HepG2 (cell line): ENCODE data around the gene U2AF1L4. TPM values are rescaled to one million over a fixed set of nuclear protein-coding genes. Genes with fewer than 3 reads are reported as not detected.

Source experiments
- ARNTL ChIP-seq: sonication (generic); formaldehyde crosslinking; IDR thresholded peaks from 2 replicates; pipeline ENCODE4 v1.4.0; 2020; ENCODE audit warnings: mild to moderate bottlenecking, missing genetic modification reagents
- ATF7-NPFF ChIP-seq: sonication (generic); formaldehyde crosslinking; IDR thresholded peaks from 2 replicates; pipeline ENCODE4 v1.8.1; 2023; ENCODE audit warnings: mild to moderate bottlenecking, low read depth, missing genetic modification reagents, moderate library complexity
- KMT2B ChIP-seq: IDR thresholded peaks from 2 replicates; pipeline ENCODE4 v1.6.1; 2016; ENCODE audit warnings: missing genetic modification reagents, missing compliant biosample characterization
- NFYB ChIP-seq: sonication (generic); formaldehyde crosslinking; IDR thresholded peaks from 2 replicates; pipeline ENCODE4 v1.4.0; 2020; ENCODE audit warnings: missing genetic modification reagents
- REL ChIP-seq: sonication (generic); formaldehyde crosslinking; conservative IDR thresholded peaks from 2 replicates; pipeline ENCODE4 v1.8.0; 2022; ENCODE audit warnings: mild to moderate bottlenecking, missing genetic modification reagents, moderate library complexity
- SIN3A ChIP-seq: IDR thresholded peaks from 2 replicates; pipeline ENCODE4 v1.6.1; 2011; ENCODE audit warnings: low read depth, mild to moderate bottlenecking, control low read depth, low read length, borderline replicate concordance
- SP140L ChIP-seq: sonication (generic); formaldehyde crosslinking; IDR thresholded peaks from 2 replicates; pipeline ENCODE4 v1.4.0; 2020; ENCODE audit warnings: missing genetic modification reagents, borderline replicate concordance
- YEATS4 ChIP-seq: sonication (generic); formaldehyde crosslinking; IDR thresholded peaks from 2 replicates; pipeline ENCODE4 v1.4.0; 2020; ENCODE audit warnings: missing genetic modification reagents, borderline replicate concordance
- ZNF234 ChIP-seq: sonication (generic); formaldehyde crosslinking; conservative IDR thresholded peaks from 2 replicates; pipeline ENCODE4 v1.5.1; 2020; ENCODE audit warnings: mild to moderate bottlenecking, missing genetic modification reagents
- polyA plus RNA-seq, 8 experiments: library from polyadenylated mRNA; depleted of rRNA in 3 of 8; stranded (reverse) in 7 of 8; unstranded in 1 of 8; fragments of >200 nt; fragmentation: Illumina TruSeq in 4 of 8; extraction: Trizol in 4 of 8; gene quantifications; 2 replicates each; pipeline versions ENCODE4 v1.2.1 to v1.2.3, GENCODE V29; 2011 to 2016; ENCODE audit warnings: low read depth in 4 of 8, missing spikeins in 1 of 8, mixed read lengths in 1 of 8; ENCODE audit not compliant: insufficient read depth in 1 of 8
- total RNA-seq, 5 experiments: library from RNA; depleted of rRNA; stranded (reverse); fragments of >200 nt; fragmentation: Illumina TruSeq; extraction: Trizol; gene quantifications; 2 replicates each; pipeline ENCODE4 v1.2.3, GENCODE V29; 2016; ENCODE audit warnings: low read depth in 1 of 5
- TF ChIP-seq, protein P1 (sequence below): sonication (generic); formaldehyde crosslinking; IDR thresholded peaks from 2 replicates; pipeline ENCODE4 v1.4.0; 2020; ENCODE audit warnings: missing genetic modification reagents
- TF ChIP-seq, protein P2 (sequence below), 2 experiments: sonication (generic) in 1 of 2; formaldehyde crosslinking in 1 of 2; IDR thresholded peaks; 2 replicates each; pipeline versions ENCODE4 v1.6.1 to v1.9.0; 2014 to 2022; ENCODE audit warnings: antibody characterized with exemption in 1 of 2, borderline replicate concordance in 1 of 2, inconsistent platforms in 1 of 2, low read depth in 1 of 2, missing genetic modification reagents in 1 of 2
- TF ChIP-seq, protein P3 (sequence below): sonication (generic); formaldehyde crosslinking; IDR thresholded peaks from 2 replicates; pipeline ENCODE4 v1.4.0; 2020; ENCODE audit warnings: low read depth, missing genetic modification reagents
- TF ChIP-seq, protein P4 (sequence below): IDR thresholded peaks from 2 replicates; pipeline ENCODE4 v1.6.1; 2012; ENCODE audit warnings: inconsistent platforms

U2AF1L4 gene
- total and polyA plus RNA-seq, 2 of the 13 experiments (the other 11 are each of a cell fraction or from before 2014, with no cell fraction given), result 7.9 to 15.4 TPM

DNA sequence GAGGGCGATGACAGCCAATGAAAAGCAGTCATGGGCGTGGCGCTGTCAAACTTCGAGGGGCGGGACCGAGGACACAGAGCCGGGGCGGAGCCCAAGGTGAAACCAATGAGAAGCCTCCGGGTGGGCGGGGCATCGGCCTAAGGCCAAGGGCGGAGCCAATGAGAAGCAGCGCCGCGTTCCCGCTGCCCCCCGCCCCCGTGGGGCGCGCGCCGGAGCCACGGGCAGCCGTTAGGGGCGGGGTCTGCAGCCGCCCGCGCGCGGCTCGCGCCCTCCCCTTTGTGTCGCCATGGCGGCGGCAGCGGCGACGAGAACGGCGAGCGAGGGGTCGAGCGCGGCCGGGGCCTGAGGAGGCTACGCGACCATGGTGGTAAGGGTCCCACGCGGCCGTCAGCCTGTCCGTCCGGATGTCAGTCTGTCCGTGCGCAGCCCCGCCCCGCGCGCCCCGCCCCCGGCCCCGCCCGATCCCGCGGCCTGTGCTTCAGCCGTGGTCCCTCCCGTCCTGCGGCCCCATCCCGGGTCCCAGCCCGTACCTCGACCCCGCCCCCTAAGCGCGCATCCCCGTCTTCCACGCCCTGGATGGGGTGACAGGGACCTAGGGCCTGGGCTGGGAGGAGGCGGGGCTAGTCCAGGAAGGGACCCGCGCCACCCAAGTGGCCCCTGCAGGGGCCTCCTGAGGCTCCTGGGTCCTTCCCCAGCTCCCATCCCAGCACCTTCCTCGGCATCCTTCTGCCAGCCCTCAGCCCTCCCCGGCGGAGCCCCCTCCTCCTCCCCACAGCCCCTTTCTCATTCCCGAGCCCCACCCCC is 30.3 kb upstream of the U2AF1L4 start, which contains the start of gene ARHGAP33 (continued):
- TF ChIP-seq KMT2B (CRISPR knock-in tag) (no peak), ATF7-NPFF (peak; percentile 37; the same call in 1 of the 2 replicates), ARNTL (CRISPR knock-in tag) (0 out of 2 replicates have a peak, but pooled peaks have one; percentile 31), ZNF234 (CRISPR knock-in tag) (no peak), SP140L (CRISPR knock-in tag) (no peak), SIN3A (0 out of 2 replicates have a peak, but pooled peaks have one; percentile 78), YEATS4 (CRISPR knock-in tag) (peak; percentile 57; the same call in 1 of the 2 replicates), NFYB (CRISPR knock-in tag) (peak; percentile 85), REL (CRISPR knock-in tag) (no peak)
- TF ChIP-seq, protein P1, sequence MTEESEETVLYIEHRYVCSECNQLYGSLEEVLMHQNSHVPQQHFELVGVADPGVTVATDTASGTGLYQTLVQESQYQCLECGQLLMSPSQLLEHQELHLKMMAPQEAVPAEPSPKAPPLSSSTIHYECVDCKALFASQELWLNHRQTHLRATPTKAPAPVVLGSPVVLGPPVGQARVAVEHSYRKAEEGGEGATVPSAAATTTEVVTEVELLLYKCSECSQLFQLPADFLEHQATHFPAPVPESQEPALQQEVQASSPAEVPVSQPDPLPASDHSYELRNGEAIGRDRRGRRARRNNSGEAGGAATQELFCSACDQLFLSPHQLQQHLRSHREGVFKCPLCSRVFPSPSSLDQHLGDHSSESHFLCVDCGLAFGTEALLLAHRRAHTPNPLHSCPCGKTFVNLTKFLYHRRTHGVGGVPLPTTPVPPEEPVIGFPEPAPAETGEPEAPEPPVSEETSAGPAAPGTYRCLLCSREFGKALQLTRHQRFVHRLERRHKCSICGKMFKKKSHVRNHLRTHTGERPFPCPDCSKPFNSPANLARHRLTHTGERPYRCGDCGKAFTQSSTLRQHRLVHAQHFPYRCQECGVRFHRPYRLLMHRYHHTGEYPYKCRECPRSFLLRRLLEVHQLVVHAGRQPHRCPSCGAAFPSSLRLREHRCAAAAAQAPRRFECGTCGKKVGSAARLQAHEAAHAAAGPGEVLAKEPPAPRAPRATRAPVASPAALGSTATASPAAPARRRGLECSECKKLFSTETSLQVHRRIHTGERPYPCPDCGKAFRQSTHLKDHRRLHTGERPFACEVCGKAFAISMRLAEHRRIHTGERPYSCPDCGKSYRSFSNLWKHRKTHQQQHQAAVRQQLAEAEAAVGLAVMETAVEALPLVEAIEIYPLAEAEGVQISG (CRISPR knock-in tag), result peak; percentile 43; the same call in 1 of the 2 replicates
- TF ChIP-seq, protein P2, sequence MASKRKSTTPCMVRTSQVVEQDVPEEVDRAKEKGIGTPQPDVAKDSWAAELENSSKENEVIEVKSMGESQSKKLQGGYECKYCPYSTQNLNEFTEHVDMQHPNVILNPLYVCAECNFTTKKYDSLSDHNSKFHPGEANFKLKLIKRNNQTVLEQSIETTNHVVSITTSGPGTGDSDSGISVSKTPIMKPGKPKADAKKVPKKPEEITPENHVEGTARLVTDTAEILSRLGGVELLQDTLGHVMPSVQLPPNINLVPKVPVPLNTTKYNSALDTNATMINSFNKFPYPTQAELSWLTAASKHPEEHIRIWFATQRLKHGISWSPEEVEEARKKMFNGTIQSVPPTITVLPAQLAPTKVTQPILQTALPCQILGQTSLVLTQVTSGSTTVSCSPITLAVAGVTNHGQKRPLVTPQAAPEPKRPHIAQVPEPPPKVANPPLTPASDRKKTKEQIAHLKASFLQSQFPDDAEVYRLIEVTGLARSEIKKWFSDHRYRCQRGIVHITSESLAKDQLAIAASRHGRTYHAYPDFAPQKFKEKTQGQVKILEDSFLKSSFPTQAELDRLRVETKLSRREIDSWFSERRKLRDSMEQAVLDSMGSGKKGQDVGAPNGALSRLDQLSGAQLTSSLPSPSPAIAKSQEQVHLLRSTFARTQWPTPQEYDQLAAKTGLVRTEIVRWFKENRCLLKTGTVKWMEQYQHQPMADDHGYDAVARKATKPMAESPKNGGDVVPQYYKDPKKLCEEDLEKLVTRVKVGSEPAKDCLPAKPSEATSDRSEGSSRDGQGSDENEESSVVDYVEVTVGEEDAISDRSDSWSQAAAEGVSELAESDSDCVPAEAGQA (IDR thresholded peaks at IDR 0.05; ENCODE audit: low read depth), result no peak
- TF ChIP-seq, protein P2 (CRISPR knock-in tag; IDR thresholded peaks at IDR 0.05; ENCODE audit: borderline replicate concordance), result no peak
- TF ChIP-seq, protein P3, sequence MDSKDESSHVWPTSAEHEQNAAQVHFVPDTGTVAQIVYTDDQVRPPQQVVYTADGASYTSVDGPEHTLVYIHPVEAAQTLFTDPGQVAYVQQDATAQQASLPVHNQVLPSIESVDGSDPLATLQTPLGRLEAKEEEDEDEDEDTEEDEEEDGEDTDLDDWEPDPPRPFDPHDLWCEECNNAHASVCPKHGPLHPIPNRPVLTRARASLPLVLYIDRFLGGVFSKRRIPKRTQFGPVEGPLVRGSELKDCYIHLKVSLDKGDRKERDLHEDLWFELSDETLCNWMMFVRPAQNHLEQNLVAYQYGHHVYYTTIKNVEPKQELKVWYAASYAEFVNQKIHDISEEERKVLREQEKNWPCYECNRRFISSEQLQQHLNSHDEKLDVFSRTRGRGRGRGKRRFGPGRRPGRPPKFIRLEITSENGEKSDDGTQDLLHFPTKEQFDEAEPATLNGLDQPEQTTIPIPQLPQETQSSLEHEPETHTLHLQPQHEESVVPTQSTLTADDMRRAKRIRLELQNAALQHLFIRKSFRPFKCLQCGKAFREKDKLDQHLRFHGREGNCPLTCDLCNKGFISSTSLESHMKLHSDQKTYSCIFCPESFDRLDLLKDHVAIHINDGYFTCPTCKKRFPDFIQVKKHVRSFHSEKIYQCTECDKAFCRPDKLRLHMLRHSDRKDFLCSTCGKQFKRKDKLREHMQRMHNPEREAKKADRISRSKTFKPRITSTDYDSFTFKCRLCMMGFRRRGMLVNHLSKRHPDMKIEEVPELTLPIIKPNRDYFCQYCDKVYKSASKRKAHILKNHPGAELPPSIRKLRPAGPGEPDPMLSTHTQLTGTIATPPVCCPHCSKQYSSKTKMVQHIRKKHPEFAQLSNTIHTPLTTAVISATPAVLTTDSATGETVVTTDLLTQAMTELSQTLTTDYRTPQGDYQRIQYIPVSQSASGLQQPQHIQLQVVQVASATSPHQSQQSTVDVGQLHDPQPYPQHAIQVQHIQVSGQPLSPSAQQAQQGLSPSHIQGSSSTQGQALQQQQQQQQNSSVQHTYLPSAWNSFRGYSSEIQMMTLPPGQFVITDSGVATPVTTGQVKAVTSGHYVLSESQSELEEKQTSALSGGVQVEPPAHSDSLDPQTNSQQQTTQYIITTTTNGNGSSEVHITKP (CRISPR knock-in tag), result no peak
- TF ChIP-seq, protein P4, sequence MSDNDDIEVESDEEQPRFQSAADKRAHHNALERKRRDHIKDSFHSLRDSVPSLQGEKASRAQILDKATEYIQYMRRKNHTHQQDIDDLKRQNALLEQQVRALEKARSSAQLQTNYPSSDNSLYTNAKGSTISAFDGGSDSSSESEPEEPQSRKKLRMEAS, result peak; percentile 39; the same call in 1 of the 2 replicates
